ENCODE results near the gene CDC40. TPM values are rescaled to one million over a fixed set of nuclear protein-coding genes. Genes with fewer than 3 reads are reported as not detected.

CDC40 gene
- total and polyA plus RNA-seq, 10 of the 15 experiments (the other 5 are each of a cell fraction or from before 2014, with no cell fraction given): 20.1 to 35.5 (median 26.1) TPM

- TF ChIP-seq SUPT20H (IDR thresholded peaks at IDR 0.05; ENCODE audit: borderline replicate concordance, control insufficient read depth, low read depth, low read length) (no peak), YBX1 (IDR thresholded peaks at IDR 0.05) (no peak), MLLT1 (IDR thresholded peaks at IDR 0.05) (peak; percentile 40), LARP7 (IDR thresholded peaks at IDR 0.05) (peak; percentile 63), ZBTB11 (CRISPR knock-in tag; IDR thresholded peaks at IDR 0.05) (no peak), WRNIP1 (IDR thresholded peaks at IDR 0.05; ENCODE audit: borderline replicate concordance, low read depth, low read length) (0 out of 2 replicates have a peak, but pooled peaks have one; percentile 60), MTA2 (IDR thresholded peaks at IDR 0.05; ENCODE audit: low read depth) (0 out of 2 replicates have a peak, but pooled peaks have one; percentile 0), NFYB (IDR thresholded peaks at IDR 0.05; ENCODE audit: insufficient read depth, low read depth, low read length) (no peak), POLR2A (IDR thresholded peaks at IDR 0.05; ENCODE audit: low read depth, low read length) (peak; percentile 90), SIN3A (IDR thresholded peaks at IDR 0.05; ENCODE audit: low read depth, low read length) (peak; percentile 75), POLR2AphosphoS5 (IDR thresholded peaks at IDR 0.05; ENCODE audit: low read length) (peak; percentile 88), ZBTB40 (IDR thresholded peaks at IDR 0.05; ENCODE audit: borderline replicate concordance) (peak; percentile 80), NBN (IDR thresholded peaks at IDR 0.05) (peak; percentile 72; the same call in 1 of the 2 replicates), RAD51 (IDR thresholded peaks at IDR 0.05) (peak; percentile 89)
- TF ChIP-seq, protein P1, sequence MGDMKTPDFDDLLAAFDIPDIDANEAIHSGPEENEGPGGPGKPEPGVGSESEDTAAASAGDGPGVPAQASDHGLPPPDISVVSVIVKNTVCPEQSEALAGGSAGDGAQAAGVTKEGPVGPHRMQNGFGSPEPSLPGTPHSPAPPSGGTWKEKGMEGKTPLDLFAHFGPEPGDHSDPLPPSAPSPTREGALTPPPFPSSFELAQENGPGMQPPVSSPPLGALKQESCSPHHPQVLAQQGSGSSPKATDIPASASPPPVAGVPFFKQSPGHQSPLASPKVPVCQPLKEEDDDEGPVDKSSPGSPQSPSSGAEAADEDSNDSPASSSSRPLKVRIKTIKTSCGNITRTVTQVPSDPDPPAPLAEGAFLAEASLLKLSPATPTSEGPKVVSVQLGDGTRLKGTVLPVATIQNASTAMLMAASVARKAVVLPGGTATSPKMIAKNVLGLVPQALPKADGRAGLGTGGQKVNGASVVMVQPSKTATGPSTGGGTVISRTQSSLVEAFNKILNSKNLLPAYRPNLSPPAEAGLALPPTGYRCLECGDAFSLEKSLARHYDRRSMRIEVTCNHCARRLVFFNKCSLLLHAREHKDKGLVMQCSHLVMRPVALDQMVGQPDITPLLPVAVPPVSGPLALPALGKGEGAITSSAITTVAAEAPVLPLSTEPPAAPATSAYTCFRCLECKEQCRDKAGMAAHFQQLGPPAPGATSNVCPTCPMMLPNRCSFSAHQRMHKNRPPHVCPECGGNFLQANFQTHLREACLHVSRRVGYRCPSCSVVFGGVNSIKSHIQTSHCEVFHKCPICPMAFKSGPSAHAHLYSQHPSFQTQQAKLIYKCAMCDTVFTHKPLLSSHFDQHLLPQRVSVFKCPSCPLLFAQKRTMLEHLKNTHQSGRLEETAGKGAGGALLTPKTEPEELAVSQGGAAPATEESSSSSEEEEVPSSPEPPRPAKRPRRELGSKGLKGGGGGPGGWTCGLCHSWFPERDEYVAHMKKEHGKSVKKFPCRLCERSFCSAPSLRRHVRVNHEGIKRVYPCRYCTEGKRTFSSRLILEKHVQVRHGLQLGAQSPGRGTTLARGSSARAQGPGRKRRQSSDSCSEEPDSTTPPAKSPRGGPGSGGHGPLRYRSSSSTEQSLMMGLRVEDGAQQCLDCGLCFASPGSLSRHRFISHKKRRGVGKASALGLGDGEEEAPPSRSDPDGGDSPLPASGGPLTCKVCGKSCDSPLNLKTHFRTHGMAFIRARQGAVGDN (IDR thresholded peaks at IDR 0.05): peak; percentile 94
Measured at GRCh38 chr6:110180228-110181008, at the start of gene CDC40 (continued).
